NCI-H446 treated with DMSO at 0.1 percent for 48 hours (cell line): ENCODE data around the gene EPG5.
"Not testable (repeated sequence)": the region's sequence is repeated elsewhere in the genome, so short reads cannot be mapped to it uniquely, and the experiment has no call there.

Experiments
- DNase-seq: peaks from one replicate; lab custom pipeline; 2025; lab: John Stamatoyannopoulos, UW

The EPG5 gene

DNA sequence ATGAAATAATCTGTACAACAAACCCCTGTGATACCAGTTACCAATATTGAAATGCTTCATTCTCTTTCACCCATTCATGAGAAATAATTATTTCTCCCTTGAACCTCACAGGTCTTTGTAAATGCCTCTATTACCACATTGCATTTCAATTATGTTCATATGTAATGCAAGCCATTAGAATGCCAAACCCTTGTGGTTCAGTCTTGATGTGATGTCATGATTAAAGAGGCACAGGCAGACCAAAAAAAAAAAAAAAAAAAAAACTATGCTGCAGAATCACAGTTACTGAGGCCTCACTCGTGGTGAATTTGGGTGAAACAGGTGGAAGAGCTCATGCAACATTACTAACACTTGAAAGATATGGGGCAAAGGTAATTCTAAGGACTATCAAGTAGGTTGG, 9.4 kb upstream of the EPG5 start:
- no peak for DNase-seq

DNA sequence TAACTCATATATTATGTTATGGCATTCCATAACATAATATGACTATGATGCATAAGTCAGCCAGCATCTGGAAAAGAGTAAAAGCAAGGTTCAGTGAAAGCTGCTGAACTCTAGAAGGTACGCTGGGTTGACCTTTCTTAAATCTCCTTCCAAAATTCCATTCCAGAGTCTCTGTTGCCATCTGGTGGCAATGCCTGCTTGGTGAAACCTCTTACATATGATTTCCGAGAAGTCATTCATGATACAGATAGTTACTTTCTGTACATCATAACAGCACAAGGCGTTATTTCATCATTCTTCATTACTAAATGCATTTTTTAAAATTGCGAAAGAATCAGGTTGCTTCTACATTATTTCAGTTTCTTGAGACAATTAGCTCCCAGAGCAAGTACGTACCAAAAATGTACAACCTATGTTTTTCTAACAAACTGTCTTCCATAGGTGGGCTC, 7.0 kb upstream of the EPG5 start:
- peak; percentile 28 for DNase-seq

- DNase-seq = not testable (repeated sequence)
Measured at GRCh38 chr18:45964913-45965312, 2.2 kb downstream of the EPG5 start.

DNA sequence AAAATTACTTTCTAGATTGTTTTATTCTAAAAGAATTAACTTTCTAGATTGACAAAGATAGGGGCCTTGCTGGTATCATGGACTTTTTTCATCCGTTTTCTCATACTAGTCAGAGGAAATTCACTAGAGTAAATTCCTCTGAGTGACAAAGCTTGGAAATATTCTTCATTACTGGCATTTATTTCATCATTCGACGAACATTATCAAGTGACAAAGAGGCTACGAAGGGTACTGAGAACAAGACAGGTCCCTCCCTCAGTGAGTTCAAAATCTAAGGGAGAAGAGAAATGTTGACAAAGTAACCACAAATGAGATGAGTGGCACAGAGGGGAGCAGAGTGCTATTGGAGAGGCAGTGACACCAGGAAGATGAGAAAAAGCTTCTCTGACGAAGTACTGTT, 4.3 kb downstream of the EPG5 start:
- no peak for DNase-seq

DNA sequence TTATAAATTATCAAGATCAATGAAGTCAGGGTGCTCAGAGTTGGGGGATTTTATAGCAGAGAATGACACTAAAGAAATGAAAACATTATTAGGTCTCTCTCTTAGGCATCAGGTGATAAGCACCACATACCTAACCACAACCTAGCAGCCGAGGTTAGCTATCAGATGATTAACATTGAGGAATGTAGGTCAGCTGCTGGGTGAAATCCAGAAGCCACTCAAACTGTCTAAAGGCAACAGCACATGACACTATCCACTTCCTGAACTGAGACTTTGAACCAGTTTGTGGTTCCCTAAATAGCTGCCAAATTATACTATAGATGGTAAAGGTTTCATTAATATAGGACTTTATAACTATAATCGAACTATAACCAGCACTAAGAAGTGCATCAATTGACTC, 4.7 kb downstream of the EPG5 start:
- no peak for DNase-seq

DNA sequence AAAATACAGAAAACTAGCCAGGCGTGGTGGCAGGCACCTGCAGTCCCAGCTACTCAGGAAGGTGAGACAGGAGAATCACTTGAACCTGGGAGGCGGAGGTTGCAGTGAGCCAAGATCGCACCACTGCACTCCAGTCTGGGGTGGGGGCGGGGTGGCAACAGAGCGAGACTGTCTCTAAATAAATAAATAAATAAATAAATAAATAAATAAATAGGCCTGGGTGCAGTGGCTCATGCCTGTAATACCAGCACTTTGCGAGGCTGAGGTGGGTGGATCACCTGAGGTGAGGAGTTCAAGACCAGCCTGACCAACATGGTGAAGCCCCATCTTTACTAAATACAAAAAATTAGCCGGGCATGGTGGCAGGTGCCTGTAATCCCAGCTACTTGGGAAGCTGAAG, 7.6 kb downstream of the EPG5 start:
- not testable (repeated sequence) for DNase-seq

- no peak for DNase-seq
Measured at GRCh38 chr18:45958730-45959129, 8.4 kb downstream of the EPG5 start.

- no peak for DNase-seq
Measured at GRCh38 chr18:45958027-45958426, 9.1 kb downstream of the EPG5 start.

DNA sequence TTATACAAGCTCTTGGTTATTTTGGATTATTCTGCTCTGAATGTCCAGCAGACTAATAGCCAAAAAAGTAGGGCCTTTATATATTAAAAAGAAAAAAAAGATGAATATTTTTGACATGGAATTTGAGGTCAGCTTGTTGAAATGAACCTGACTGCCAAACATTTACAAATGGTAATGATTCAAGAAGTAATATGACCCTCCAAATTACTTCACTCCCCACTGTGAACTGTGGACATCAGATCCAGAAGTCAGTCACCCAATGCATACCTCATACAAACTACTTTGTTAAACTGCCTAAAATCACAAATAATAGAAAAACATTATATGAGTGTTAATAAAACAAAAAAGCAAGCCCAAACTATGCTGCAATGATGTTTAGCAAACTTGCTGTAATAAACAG, 10.0 kb downstream of the EPG5 start:
- DNase-seq = no peak

DNA sequence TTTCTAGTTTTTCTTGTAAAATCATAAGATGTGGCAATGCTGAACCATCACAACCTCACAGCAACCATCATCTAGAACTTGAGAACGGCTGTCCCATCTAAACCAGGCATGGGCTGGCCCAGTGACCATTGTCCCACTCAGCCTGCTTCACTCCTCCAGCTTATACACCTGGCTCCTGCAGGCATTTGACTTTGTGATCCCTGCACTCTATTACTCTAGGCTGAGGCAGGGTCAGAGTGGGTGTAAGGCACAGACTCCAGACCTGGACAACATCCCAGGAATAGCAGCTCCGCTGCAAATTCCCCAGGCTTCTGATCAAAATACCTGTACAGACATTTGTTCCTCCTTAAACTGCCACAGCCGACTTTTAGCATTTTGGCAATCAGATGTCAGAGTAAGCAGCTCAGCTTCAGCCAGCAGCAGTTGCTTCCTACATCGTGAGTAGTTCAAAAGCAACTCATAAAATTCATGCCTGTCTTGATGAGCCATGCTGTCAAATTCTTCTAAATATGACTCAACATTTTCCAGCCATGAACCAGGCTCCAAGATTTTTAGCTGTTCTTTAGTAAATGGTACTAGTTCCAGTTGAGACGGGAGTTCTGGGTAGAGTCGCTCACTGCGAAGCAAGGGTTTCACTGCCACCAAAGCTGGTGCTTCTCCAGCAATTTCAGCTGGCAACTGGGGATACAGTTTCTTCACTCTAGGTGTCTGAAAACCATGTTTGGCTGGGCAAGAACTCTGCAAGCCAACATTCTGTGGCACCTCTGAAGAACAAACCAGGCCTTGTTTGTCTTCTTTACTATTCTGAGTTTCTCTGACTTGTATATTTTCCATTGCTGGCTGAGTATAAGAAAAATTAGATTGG, 12.8 kb downstream of the EPG5 start:
- DNase-seq = no peak

GRCh38 chr18:45951016-45951714, 16.0 kb downstream of the EPG5 start:
- DNase-seq = no peak

GRCh38 chr18:45945669-45946068, 21.5 kb downstream of the EPG5 start:
- DNase-seq = no peak

GRCh38 chr18:45940724-45941123, 26.4 kb downstream of the EPG5 start:
- no peak for DNase-seq

GRCh38 chr18:45939236-45939635, 27.9 kb downstream of the EPG5 start:
- DNase-seq = no peak

DNA sequence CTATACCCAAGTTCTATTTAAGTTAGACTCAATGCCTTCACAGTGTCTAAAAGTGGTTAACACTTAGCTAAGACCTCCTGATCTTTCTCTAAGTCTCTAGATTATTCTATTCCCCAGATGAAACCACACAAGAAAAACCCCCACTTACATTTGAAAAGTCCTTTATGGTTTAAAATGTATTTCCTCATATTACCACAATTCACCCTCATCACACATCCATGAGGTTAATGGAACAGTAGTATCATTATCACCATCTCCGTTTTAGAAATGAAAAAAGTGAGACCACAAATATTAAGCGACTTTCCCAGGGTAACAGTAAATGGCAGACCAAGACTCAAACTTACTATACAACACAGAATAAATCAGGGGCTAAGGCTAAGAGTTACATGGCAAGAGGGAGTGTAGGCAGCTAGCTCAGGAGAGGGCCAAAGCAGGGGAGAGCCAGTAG, 28.6 kb downstream of the EPG5 start:
- no peak for DNase-seq

DNA sequence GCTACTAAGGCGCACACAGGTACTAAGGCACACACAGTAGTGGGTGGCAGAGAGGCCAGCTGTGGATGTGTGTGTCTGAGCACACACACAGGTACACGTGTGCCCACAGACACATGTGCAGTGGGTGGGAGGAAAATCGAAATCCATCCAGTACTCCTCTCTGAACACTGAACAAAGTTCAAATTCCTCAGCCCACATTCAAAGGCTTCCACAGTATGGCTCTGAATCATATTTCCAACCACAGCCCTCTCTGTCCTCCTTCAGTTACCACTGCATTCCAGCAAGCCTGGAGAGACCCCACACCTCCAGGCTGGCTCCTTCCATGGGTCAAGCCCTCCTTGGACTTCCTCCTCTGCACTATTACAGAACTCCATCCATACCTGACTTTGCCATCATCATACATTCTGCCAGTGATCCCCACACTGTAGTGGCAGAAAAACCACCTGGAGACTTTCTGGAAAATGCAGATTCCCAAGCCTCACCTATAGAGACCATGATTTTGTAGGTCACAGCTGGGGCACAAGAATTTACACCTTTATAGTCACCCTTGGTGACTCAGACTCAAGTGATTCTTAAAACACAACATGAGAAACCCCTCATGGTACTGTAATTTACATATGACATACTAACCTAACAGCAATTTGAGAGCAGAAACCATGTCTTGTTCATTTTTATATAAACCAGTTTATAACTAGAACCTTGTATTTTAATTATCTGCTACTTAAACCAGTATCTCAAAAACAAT, 31.4 kb downstream of the EPG5 start:
- DNase-seq = no peak

GRCh38 chr18:45932708-45933107, 34.4 kb downstream of the EPG5 start:
- no peak for DNase-seq

- DNase-seq = no peak
Measured at GRCh38 chr18:45930963-45931362, 36.2 kb downstream of the EPG5 start.

- DNase-seq = no peak
Measured at GRCh38 chr18:45926691-45927090, 40.4 kb downstream of the EPG5 start.

DNA sequence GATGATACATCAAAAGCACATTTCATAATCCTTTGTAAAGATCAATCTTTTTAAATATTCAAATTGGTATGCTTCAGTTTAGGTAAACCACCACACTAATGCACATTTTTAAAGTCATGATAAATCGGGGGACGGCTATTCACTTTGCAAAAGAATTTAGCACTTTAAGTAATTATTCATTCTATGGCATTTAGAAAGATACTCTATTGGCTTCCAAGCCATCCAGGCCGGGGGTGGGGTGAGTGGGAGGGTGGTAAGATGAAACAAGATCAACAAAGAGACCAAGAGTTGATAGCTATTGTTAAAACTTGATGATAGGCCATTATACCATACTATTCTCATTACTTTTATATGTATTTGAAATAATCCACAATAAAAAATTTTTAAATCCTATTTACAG, 41.0 kb downstream of the EPG5 start:
- DNase-seq = no peak

DNA sequence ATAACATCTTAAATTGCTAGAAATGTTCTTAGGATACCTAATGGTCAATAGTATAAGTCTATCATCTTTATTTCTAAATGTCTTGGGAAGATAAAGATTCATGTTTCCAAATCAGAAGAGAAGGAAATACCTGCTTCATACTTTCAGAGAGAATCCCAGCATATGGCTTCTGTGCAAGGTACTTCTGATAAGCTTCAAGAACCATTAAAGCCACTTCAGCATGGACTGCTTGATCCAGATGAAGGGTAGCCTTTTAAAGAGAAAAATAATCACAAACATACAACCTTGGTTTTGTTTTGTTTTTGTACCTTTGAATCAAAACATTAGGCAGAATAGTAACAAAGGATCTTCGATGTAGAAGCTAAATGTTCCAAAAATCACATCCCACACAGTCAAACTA, 44.0 kb downstream of the EPG5 start:
- no peak for DNase-seq

DNA sequence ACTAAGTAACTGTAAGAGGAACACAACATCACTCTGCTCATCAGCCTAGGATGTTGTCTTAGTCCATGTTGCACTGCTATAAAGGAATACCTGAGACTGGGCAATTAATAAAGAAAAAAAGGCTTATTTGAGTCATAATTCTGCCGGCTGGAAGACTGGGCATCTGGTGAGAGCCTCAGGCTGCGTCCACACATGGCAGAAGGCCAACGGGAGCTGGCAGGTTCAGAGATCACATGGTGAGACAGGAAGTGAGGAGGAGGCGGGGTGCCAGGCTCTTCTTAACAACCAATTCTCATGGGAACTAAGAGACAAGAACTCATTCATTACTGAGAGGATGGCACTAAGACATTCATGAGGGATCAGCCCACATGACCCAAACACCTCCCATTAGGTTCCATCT, 46.8 kb downstream of the EPG5 start:
- peak; percentile 79 for DNase-seq

DNA sequence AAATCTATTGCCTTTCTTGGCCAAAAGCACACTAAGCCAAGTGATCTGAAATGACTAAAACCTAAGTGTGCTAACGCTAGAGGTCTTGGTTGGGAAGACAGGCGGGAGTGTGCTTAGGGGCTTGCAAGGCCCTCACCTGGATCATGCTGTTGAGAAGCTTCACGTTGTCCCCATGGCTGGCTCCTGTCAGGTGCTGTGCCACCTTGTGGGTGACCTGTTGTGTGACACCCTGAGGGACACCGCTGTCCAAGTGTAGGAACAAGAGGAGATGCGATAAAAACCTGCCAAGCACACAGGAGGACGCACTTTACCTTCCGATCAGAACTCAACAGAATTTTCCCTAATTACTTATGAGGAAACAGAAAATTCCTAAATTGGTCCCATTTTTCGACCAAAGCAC, 50.8 kb downstream of the EPG5 start:
- DNase-seq = no peak
